ENCODE results near the gene PDZK1IP1.
"Not testable (repeated sequence)": the region's sequence is repeated elsewhere in the genome, so short reads cannot be mapped to it uniquely, and the experiment has no call there.

PDZK1IP1 gene

GRCh38 chr1:47223174-47223920 is 33.5 kb upstream of the PDZK1IP1 start:
- no peak for DNase-seq

GRCh38 chr1:47222476-47222875 is 32.6 kb upstream of the PDZK1IP1 start:
- no peak for DNase-seq

- DNase-seq: no peak
Observed at GRCh38 chr1:47219590-47220220, 29.9 kb upstream of the PDZK1IP1 start.

GRCh38 chr1:47219001-47219400 is 29.2 kb upstream of the PDZK1IP1 start:
- DNase-seq: no peak

GRCh38 chr1:47216278-47217059 is 26.6 kb upstream of the PDZK1IP1 start:
- peak; percentile 52 for DNase-seq

- no peak for DNase-seq
Observed at GRCh38 chr1:47215713-47216112, 25.9 kb upstream of the PDZK1IP1 start.

- no peak for DNase-seq
Observed at GRCh38 chr1:47214549-47214948, 24.7 kb upstream of the PDZK1IP1 start.

- no peak for DNase-seq
Observed at GRCh38 chr1:47213230-47213963, 23.6 kb upstream of the PDZK1IP1 start.

- no peak for DNase-seq
Observed at GRCh38 chr1:47212636-47213229, 22.9 kb upstream of the PDZK1IP1 start.

- no peak for DNase-seq
Observed at GRCh38 chr1:47211796-47212269, 22.0 kb upstream of the PDZK1IP1 start.

GRCh38 chr1:47210666-47211065 is 20.8 kb upstream of the PDZK1IP1 start:
- DNase-seq: no peak

GRCh38 chr1:47209725-47210325 is 20.0 kb upstream of the PDZK1IP1 start:
- DNase-seq: no peak

GRCh38 chr1:47209091-47209490 is 19.3 kb upstream of the PDZK1IP1 start:
- DNase-seq: no peak

GRCh38 chr1:47208374-47208850 is 18.6 kb upstream of the PDZK1IP1 start:
- DNase-seq: peak; percentile 56

- no peak for DNase-seq
Observed at GRCh38 chr1:47207803-47208373, 18.1 kb upstream of the PDZK1IP1 start.

GRCh38 chr1:47205918-47206317 is 16.1 kb upstream of the PDZK1IP1 start:
- no peak for DNase-seq

- DNase-seq: not testable (repeated sequence)
Observed at GRCh38 chr1:47203504-47203903, 13.7 kb upstream of the PDZK1IP1 start.

- DNase-seq: no peak
Observed at GRCh38 chr1:47201179-47201578, 11.3 kb upstream of the PDZK1IP1 start.

- DNase-seq: no peak
Observed at GRCh38 chr1:47198214-47198613, 8.4 kb upstream of the PDZK1IP1 start.

- no peak for DNase-seq
Observed at GRCh38 chr1:47196622-47197021, 6.8 kb upstream of the PDZK1IP1 start.

GRCh38 chr1:47195981-47196380 is 6.1 kb upstream of the PDZK1IP1 start:
- not testable (repeated sequence) for DNase-seq

- DNase-seq: no peak
Observed at GRCh38 chr1:47194311-47194710, 4.5 kb upstream of the PDZK1IP1 start.
